PC-9 (cell line): ENCODE results near the gene LRP8. TPM values are rescaled to one million over a fixed set of nuclear protein-coding genes. Genes with fewer than 3 reads are reported as not detected.
"Not testable (repeated sequence)": the region's sequence is repeated elsewhere in the genome, so short reads cannot be mapped to it uniquely, and the experiment has no call there.

Source experiments
- BruUV-seq: library from RNA; stranded (reverse); fragments of 400-500 nt; replicated peaks from 2 replicates; lab custom pipeline; 2021; lab: Mats Ljungman, UMichigan
- CTCF ChIA-PET: fragments of 300-600 bp; sonication (Branson Sonifier 250); formaldehyde crosslinking; loops from one replicate; lab custom pipeline; 2022; ENCODE audit warnings: antibody characterized with exemption; lab: Charles Lee
- POLR2A ChIA-PET: fragments of 300-600 bp; sonication (Branson Sonifier 250); formaldehyde crosslinking; loops from one replicate; lab custom pipeline; 2022; ENCODE audit warnings: antibody characterized with exemption; ENCODE audit not compliant: unreplicated experiment; lab: Charles Lee
- DNase-seq, 2 experiments: peaks; one replicate each; pipeline versions ENCODE4 v3.0.0 to v3.0.0-alpha.2; 2015 to 2022; ENCODE audit warnings: mixed read lengths in 1 of 2
- H2AFZ ChIP-seq: fragments of 200-600 bp; sonication (generic); 2 replicates; pipeline ENCODE4 v1.8.1; 2017; ENCODE audit warnings: antibody characterized with exemption
- H3F3A ChIP-seq: fragments of 200-600 bp; sonication (generic); 2 replicates; pipeline ENCODE4 v1.8.1; 2017; ENCODE audit warnings: antibody characterized with exemption, mild to moderate bottlenecking, low read depth; ENCODE audit not compliant: insufficient read depth
- H3K27ac ChIP-seq: fragments of 200-600 bp; sonication (generic); 2 replicates; pipeline ENCODE4 v1.6.1; 2016; ENCODE audit warnings: mixed run types
- H3K27me3 ChIP-seq: fragments of 200-600 bp; sonication (generic); 2 replicates; pipeline ENCODE4 v1.6.1; 2016; ENCODE audit warnings: low read depth, mixed run types; ENCODE audit not compliant: insufficient read depth
- H3K36me3 ChIP-seq: fragments of 200-600 bp; sonication (generic); 2 replicates; pipeline ENCODE4 v1.6.1; 2016; ENCODE audit warnings: low read depth, mixed run types
- H3K4me1 ChIP-seq: fragments of 200-600 bp; sonication (generic); replicated peaks from 2 replicates; pipeline ENCODE4 v1.6.1; 2016; ENCODE audit warnings: mixed run types; ENCODE audit not compliant: insufficient read depth
- H3K4me2 ChIP-seq: fragments of 200-600 bp; sonication (generic); 2 replicates; pipeline ENCODE4 v1.6.1; 2017; ENCODE audit warnings: mixed run types
- H3K4me3 ChIP-seq: fragments of 200-600 bp; sonication (generic); 2 replicates; pipeline ENCODE4 v1.6.1; 2016; ENCODE audit warnings: mixed run types
- H3K79me2 ChIP-seq: fragments of 200-600 bp; sonication (generic); 2 replicates; pipeline ENCODE4 v1.6.1; 2017; ENCODE audit warnings: low read depth, mixed run types
- H3K9me2 ChIP-seq: fragments of 200-600 bp; sonication (generic); 2 replicates; pipeline ENCODE4 v1.8.1; 2017; ENCODE audit warnings: mild to moderate bottlenecking; ENCODE audit not compliant: insufficient read depth
- H3K9me3 ChIP-seq: fragments of 200-600 bp; sonication (generic); 2 replicates; pipeline ENCODE4 v1.8.1; 2016; ENCODE audit warnings: low read depth; ENCODE audit not compliant: insufficient read depth
- H4K20me1 ChIP-seq: fragments of 200-600 bp; sonication (generic); 2 replicates; pipeline ENCODE4 v1.8.1; 2017; ENCODE audit not compliant: insufficient read depth
- EZH2 ChIP-seq: fragments of 200-600 bp; sonication (generic); IDR thresholded peaks from 2 replicates; pipeline ENCODE4 v1.8.0; 2017; ENCODE audit warnings: antibody characterized with exemption, low read depth
- intact Hi-C: fragments of 100-400 bp; cut with micrococcal nuclease; formaldehyde crosslinking; loops from one replicate; pipeline ENCODE4 v1.10.0; 2022; ENCODE audit not compliant: unreplicated experiment
- total RNA-seq: library from RNA; stranded (reverse); gene quantifications from 2 replicates; pipeline ENCODE4 v1.2.3, GENCODE V29; 2021
- TF ChIP-seq, protein P1 (sequence below): fragments of 200-600 bp; sonication (generic); conservative IDR thresholded peaks from 2 replicates; pipeline ENCODE4 v1.6.1; 2017; ENCODE audit warnings: mixed run types, antibody characterized with exemption, mild to moderate bottlenecking, moderate library complexity

Gene LRP8
- total RNA-seq, 1 experiment from 2014 or later = 85.3 TPM

DNA sequence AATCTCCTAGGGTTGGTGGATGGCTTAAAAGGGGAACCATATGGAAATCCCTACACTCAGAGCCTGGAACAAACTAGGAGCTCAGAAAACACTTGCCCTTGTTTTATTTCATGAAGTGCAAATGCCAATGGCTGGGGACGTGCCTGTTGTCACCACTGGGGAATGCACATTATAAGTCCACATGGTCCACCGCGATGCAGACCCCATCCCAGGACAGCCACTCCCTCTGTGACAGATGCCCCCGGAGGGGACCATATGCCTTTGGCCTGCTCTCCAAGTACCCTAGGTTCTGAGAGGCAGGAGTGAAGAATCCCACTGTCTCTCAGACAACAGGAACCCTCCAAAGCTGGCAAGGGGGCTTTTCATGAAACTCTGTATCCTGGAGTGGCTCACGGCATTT lies 42.3 kb downstream of the LRP8 start:
- intact Hi-C loops = no loop called here
- Histone ChIP-seq H3K4me2 (no peak overlapping the region), H3K9me3 (no peaks in the 10 kb centered on the region), H3K27me3 (no peaks in the 10 kb centered on the region), H3K4me3 (no peak overlapping the region), H3K79me2 (no peaks in the 10 kb centered on the region), H3K27ac (no peak overlapping the region), H4K20me1 (no peaks in the 10 kb centered on the region), H3K4me1 (no peaks in the 10 kb centered on the region), H3F3A (peaks cover 14% of the 10 kb centered on the region; the same call in 1 of the 2 replicates), H3K36me3 (peaks cover 11% of the 10 kb centered on the region), H2AFZ (no peak overlapping the region), H3K9me2 (no peaks in the 10 kb centered on the region)
- no peak for DNase-seq
- TF ChIP-seq, protein P1, sequence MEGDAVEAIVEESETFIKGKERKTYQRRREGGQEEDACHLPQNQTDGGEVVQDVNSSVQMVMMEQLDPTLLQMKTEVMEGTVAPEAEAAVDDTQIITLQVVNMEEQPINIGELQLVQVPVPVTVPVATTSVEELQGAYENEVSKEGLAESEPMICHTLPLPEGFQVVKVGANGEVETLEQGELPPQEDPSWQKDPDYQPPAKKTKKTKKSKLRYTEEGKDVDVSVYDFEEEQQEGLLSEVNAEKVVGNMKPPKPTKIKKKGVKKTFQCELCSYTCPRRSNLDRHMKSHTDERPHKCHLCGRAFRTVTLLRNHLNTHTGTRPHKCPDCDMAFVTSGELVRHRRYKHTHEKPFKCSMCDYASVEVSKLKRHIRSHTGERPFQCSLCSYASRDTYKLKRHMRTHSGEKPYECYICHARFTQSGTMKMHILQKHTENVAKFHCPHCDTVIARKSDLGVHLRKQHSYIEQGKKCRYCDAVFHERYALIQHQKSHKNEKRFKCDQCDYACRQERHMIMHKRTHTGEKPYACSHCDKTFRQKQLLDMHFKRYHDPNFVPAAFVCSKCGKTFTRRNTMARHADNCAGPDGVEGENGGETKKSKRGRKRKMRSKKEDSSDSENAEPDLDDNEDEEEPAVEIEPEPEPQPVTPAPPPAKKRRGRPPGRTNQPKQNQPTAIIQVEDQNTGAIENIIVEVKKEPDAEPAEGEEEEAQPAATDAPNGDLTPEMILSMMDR = no peak
- no peak for TF ChIP-seq EZH2
- BruUV-seq = no TSS peak
- ChIA-PET CTCF (no interaction called here), POLR2A (no interaction called here)

DNA sequence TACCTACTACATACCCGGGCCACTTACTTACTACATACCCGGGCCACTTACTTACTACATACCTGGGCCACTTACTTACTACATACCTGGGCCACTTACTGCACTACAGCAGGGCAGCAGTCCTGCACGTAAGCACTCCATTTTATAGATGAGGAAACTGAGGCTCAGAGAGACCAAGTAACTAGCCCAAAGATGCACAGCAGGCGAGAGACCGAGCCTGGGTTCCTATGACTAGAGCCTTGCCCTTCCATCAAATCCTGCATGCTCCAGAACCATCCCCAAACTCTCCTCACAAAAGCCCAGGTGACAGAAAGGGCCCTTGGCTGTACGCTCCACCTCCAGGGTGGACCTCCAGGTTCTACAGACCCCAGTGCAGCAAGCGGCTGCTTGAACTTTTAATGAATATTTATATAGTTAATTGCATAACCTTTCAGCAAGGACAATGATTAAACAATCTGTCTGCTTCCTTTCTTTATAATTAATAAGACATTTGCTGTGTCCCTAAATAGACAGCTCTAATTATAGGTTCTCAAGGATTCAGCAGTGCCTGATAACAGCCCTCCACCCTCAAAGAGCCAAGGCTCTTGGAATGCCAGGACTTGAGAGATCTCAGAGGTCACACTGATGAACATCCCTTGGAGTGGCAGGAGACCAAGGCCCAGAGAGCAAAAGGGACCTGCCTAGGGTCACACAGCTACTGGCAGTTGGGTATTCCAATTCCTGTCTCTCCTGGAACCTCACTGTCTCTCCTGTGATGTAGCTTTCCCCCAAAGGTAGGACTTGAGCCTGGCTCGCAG lies 43.4 kb downstream of the LRP8 start:
- Histone ChIP-seq H3K4me3 (no peak overlapping the region), H3F3A (peaks cover 15% of the 10 kb centered on the region; the same call in 1 of the 2 replicates), H3K4me2 (no peak overlapping the region), H3K27ac (no peak overlapping the region), H3K9me3 (no peaks in the 10 kb centered on the region), H3K9me2 (no peaks in the 10 kb centered on the region), H3K79me2 (no peaks in the 10 kb centered on the region), H3K27me3 (no peaks in the 10 kb centered on the region), H2AFZ (no peak overlapping the region), H4K20me1 (no peaks in the 10 kb centered on the region), H3K4me1 (no peaks in the 10 kb centered on the region), H3K36me3 (peaks cover 11% of the 10 kb centered on the region)
- TF ChIP-seq EZH2 = no peak
- TF ChIP-seq, protein P1 = no peak
- ChIA-PET CTCF (no interaction called here), POLR2A (no interaction called here)
- intact Hi-C loops = no loop called here
- BruUV-seq = no TSS peak
- DNase-seq = no peak

DNA sequence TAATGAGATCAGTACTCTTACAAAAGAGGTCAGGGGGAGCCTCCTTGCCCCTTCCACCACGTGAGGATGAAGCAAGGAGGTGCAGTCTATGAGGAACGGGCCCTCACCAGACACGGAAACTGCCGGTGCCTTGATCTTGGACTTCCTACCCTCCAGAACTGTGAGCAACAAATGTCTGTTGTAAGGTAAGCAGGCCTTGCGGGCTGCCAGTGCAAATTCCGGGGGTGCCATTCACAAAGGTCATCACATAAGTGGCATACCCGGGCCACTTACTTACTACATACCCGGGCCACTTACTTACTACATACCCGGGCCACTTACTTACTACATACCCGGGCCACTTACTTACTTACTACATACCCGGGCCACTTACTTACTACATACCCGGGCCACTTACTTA lies 44.7 kb downstream of the LRP8 start:
- Histone ChIP-seq H3K36me3 (peaks cover 11% of the 10 kb centered on the region), H3F3A (peaks cover 27% of the 10 kb centered on the region; the same call in 1 of the 2 replicates)
- H3K9me2 ChIP-seq, H3K9me3 ChIP-seq, intact Hi-C loops, POLR2A ChIA-PET, H3K4me1 ChIP-seq, H2AFZ ChIP-seq, DNase-seq, H3K27ac ChIP-seq, H3K4me2 ChIP-seq, H4K20me1 ChIP-seq, H3K79me2 ChIP-seq, H3K27me3 ChIP-seq, BruUV-seq, H3K4me3 ChIP-seq: not testable (repeated sequence)
- CTCF ChIA-PET = interaction anchor here (0.6 kb wide), 1 partner anchor 717 kb away, joined by 3 read pairs; no protein-coding TSS in a partner anchor
